MG63 (cell line): ENCODE results near the gene TMEM39B. TPM values are rescaled to one million over a fixed set of nuclear protein-coding genes. Genes with fewer than 3 reads are reported as not detected.
"Not testable (repeated sequence)": the region's sequence is repeated elsewhere in the genome, so short reads cannot be mapped to it uniquely, and the experiment has no call there.

ENCODE experiments used
- DNase-seq: peaks from one replicate; pipeline ENCODE4 v3.0.0-alpha.2; 2020
- H3K27me3 ChIP-seq: fragments of 250-450 bp; sonication (Bioruptor Pico); 2 replicates; pipeline ENCODE4 v1.5.1; 2020; ENCODE audit warnings: mild to moderate bottlenecking, moderate library complexity
- H3K36me3 ChIP-seq: fragments of 250-450 bp; sonication (Bioruptor Pico); 2 replicates; pipeline ENCODE4 v1.5.1; 2020; ENCODE audit warnings: mild to moderate bottlenecking, moderate library complexity
- H3K4me3 ChIP-seq: fragments of 250-450 bp; sonication (Bioruptor Pico); 2 replicates; pipeline ENCODE4 v1.5.1; 2020; ENCODE audit warnings: mild to moderate bottlenecking, moderate library complexity
- H3K9me3 ChIP-seq: fragments of 250-450 bp; sonication (Bioruptor Pico); 2 replicates; pipeline ENCODE4 v1.5.1; 2020; ENCODE audit warnings: mild to moderate bottlenecking, moderate library complexity
- total RNA-seq: library from RNA; depleted of rRNA; stranded (reverse); fragments of >200 nt; shearing (Covaris generic); gene quantifications from 2 replicates; pipeline ENCODE4 v1.2.3, GENCODE V29; 2014; ENCODE audit warnings: low replicate concordance

The TMEM39B gene
- total RNA-seq, 1 experiment from 2014 or later = 13.0 TPM

- Histone ChIP-seq H3K36me3 (peaks cover 51% of the 10 kb centered on the region), H3K27me3 (no peaks in the 10 kb centered on the region), H3K4me3 (no peak overlapping the region), H3K9me3 (no peaks in the 10 kb centered on the region)
- no peak for DNase-seq
These were observed 9.9 kb upstream of the TMEM39B start for GRCh38 chr1:32062867-32063230.

DNA sequence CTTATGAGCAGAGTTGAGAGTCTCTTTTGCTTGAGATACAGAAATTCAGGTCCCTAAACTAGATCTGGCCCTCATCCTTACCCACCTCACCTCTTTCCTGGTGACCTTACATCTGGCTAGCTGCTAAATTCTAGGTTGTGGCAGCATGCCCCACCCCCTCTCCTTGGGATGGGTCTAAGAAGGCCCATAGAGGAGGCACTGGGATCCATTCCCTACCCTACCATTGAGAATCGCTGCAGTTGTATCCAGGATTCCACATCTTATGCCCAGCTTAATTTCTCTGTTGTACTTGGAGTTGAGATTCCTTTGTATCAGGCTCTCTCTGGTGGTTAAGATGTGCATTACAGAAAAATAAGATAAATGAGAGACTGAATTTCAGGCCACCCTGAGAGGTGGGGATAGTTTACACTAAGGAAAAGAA is 9.5 kb upstream of the TMEM39B start:
- no peaks in the 10 kb centered on the region for H3K9me3 ChIP-seq
- H3K36me3 ChIP-seq = peaks cover 47% of the 10 kb centered on the region
- no peaks in the 10 kb centered on the region for H3K27me3 ChIP-seq
- H3K4me3 ChIP-seq = no peak overlapping the region
- no peak for DNase-seq

- not testable (repeated sequence) for H3K4me3 ChIP-seq, H3K27me3 ChIP-seq, DNase-seq, H3K9me3 ChIP-seq
- peaks cover 27% of the 10 kb centered on the region for H3K36me3 ChIP-seq
These were observed 6.9 kb upstream of the TMEM39B start for GRCh38 chr1:32065613-32066488.

- Histone ChIP-seq H3K4me3 (no peak overlapping the region), H3K27me3 (no peaks in the 10 kb centered on the region), H3K9me3 (no peaks in the 10 kb centered on the region), H3K36me3 (peaks cover 20% of the 10 kb centered on the region)
- peak; percentile 58 for DNase-seq
These were observed 6.3 kb upstream of the TMEM39B start for GRCh38 chr1:32066489-32066873.

- Histone ChIP-seq H3K27me3 (no peaks in the 10 kb centered on the region), H3K4me3 (no peak overlapping the region), H3K9me3 (no peaks in the 10 kb centered on the region), H3K36me3 (peaks cover 5% of the 10 kb centered on the region; the same call in 1 of the 2 replicates)
- DNase-seq = no peak
These were observed 3.7 kb upstream of the TMEM39B start for GRCh38 chr1:32068957-32069588.

- H3K9me3 ChIP-seq = no peaks in the 10 kb centered on the region
- DNase-seq = peak; percentile 26
These were observed 749 bp upstream of the TMEM39B start for GRCh38 chr1:32071758-32072621.

DNA sequence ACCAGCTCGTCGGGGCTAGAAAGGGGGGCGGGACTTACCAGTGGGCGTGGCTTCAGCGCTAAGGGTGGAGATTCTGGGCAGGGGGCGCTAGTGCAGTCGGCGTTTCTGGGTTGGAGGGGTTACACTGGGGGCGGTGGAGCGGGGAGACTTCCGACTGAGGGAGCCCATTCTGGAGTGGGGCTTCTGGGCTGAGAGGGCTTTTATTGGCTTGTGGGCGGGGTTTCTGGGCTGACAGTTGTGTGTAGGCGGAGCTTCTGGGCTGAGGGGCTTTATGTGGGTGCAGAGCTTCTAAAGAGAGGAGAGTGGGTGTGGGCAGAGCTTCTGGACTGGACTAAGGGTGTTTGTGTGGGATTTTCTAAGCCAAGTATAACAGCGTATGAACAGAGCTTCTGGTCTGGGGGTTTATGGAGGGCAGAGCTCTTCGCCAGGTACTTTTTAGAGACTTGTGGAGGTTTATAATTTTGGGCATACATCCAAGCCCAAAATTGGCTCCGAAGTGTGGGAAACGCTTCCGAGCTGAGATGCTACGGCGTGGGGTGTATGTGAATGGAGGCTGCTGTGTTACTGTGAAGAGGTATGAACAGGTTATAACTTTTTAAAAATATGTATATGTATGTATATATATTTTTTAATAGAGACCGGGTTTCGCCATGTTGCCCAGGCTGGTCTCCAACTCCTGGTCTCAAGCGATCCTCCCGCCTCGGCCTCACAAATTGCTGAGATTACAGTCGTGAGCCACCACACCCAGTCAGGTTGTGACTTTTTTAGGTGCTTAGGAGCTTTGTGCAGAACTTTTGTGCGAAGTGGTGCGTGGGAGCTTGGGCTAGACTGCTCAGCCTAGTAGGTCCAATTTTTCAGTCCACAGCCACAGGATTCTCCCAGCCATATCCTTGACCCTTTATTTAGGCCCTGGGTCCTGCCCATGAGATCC is 825 bp downstream of the TMEM39B start:
- Histone ChIP-seq H3K27me3 (no peaks in the 10 kb centered on the region), H3K36me3 (peaks cover 25% of the 10 kb centered on the region), H3K4me3 (peak overlapping the region; percentile 99), H3K9me3 (no peaks in the 10 kb centered on the region)
- no peak for DNase-seq

More at GRCh38 chr1:32071758-32072621, 749 bp upstream of the TMEM39B start:
- Histone ChIP-seq H3K36me3 (peaks cover 13% of the 10 kb centered on the region), H3K27me3 (no peaks in the 10 kb centered on the region), H3K4me3 (peak overlapping the region; percentile 99)

DNA sequence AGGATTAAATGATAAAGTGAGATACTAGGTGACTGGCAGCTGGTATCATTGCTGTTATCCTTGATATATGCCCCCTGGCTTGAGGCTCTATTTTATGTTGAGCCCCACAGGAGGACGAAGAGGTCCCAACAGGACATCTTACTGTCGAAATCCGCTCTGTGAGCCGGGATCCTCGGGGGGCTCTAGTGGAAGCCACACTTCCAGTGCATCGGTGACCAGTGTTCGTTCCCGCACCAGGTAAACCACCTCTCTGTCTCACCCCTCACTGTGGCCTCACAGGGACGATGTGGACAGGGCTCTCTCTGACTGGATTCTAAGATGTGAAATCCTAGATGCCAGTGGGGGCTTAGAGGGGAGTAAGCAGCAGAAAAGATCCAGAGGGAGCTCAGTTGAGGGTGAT is 2.1 kb downstream of the TMEM39B start:
- Histone ChIP-seq H3K9me3 (no peaks in the 10 kb centered on the region), H3K4me3 (no peak overlapping the region), H3K27me3 (no peaks in the 10 kb centered on the region), H3K36me3 (peaks cover 31% of the 10 kb centered on the region)
- DNase-seq = no peak

DNA sequence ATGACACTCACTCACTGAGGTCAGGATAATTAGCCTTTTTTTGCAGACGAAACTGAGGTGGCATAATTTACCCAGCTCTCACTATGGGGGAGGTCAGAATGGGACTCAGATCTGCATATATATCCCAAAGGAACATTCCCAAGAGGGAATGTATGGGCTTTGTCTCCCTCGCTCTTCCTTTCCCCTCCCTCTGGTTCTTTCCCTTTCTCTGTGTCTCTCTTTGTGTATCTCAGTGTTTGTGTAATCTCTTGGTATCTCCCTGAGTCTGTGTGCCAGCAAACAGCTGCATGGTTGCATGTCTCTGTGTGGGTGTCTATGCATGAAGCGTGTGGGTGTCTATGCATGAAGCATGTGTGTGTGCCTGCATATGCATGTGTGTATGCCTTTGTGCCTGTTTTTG is 4.7 kb downstream of the TMEM39B start:
- DNase-seq = no peak
- Histone ChIP-seq H3K36me3 (peaks cover 49% of the 10 kb centered on the region), H3K4me3 (no peak overlapping the region), H3K9me3 (no peaks in the 10 kb centered on the region), H3K27me3 (no peaks in the 10 kb centered on the region)

GRCh38 chr1:32082022-32082421 is 9.3 kb downstream of the TMEM39B start:
- Histone ChIP-seq H3K4me3 (no peak overlapping the region), H3K27me3 (no peaks in the 10 kb centered on the region), H3K36me3 (peaks cover 63% of the 10 kb centered on the region), H3K9me3 (peaks cover 2% of the 10 kb centered on the region; the same call in 1 of the 2 replicates)
- DNase-seq = no peak

GRCh38 chr1:32086381-32086780 is 13.6 kb downstream of the TMEM39B start:
- peaks cover 39% of the 10 kb centered on the region for H3K36me3 ChIP-seq
- not testable (repeated sequence) for H3K4me3 ChIP-seq, H3K27me3 ChIP-seq, H3K9me3 ChIP-seq, DNase-seq

GRCh38 chr1:32091176-32091575 is 18.4 kb downstream of the TMEM39B start:
- no peaks in the 10 kb centered on the region for H3K9me3 ChIP-seq
- H3K27me3 ChIP-seq = no peaks in the 10 kb centered on the region
- no peak overlapping the region for H3K4me3 ChIP-seq
- H3K36me3 ChIP-seq = peaks cover 40% of the 10 kb centered on the region
- no peak for DNase-seq

DNA sequence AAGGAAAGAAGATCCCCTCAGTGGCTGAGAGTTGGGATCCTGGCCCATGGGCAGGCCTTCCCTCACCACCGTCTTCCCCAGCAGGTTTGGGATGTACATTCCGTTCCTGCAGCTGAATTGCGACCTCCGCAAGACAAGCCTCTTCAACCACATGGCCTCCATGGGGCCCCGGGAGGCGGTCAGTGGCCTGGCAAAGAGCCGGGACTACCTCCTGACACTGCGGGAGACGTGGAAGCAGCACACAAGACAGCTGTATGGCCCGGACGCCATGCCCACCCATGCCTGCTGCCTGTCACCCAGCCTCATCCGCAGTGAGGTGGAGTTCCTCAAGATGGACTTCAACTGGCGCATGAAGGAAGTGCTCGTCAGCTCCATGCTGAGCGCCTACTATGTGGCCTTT is 18.9 kb downstream of the TMEM39B start:
- DNase-seq = no peak
- no peaks in the 10 kb centered on the region for H3K9me3 ChIP-seq
- peaks cover 36% of the 10 kb centered on the region for H3K36me3 ChIP-seq
- H3K27me3 ChIP-seq = no peaks in the 10 kb centered on the region
- no peak overlapping the region for H3K4me3 ChIP-seq

GRCh38 chr1:32094746-32095521 is 22.2 kb downstream of the TMEM39B start:
- Histone ChIP-seq H3K4me3 (no peak overlapping the region), H3K9me3 (no peaks in the 10 kb centered on the region), H3K27me3 (no peaks in the 10 kb centered on the region), H3K36me3 (peaks cover 44% of the 10 kb centered on the region)
- peak; percentile 10 for DNase-seq

DNA sequence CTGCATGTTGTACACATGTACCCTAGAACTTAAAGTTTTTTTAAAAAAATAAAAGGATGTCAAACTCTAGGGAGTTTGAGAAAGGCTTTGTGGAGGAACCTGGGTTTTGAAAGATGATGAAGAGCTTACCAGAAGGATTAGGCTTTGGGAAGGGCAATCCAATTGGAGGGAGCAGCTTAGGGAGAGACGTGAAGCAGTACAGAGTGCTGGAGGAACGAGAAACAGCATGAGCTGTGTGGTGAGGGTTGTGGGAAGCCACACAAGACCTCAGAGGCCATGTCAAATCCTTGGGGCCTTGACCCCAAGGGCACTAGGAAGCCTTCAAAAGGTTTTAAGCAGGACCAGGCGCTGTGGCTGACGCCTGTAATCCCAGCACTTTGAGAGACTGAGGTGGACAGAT is 26.7 kb downstream of the TMEM39B start:
- Histone ChIP-seq H3K27me3 (no peaks in the 10 kb centered on the region), H3K9me3 (no peaks in the 10 kb centered on the region), H3K4me3 (no peak overlapping the region), H3K36me3 (peaks cover 44% of the 10 kb centered on the region)
- DNase-seq = no peak
